H1 (cell line): ENCODE measurements around the gene EXOSC1. TPM values are rescaled to one million over a fixed set of nuclear protein-coding genes. Genes with fewer than 3 reads are reported as not detected.

Source experiments
- CTCF ChIA-PET: fragments of 300-600 bp; sonication (Branson Sonifier 250); formaldehyde crosslinking; loops from one replicate; lab custom pipeline; 2021; ENCODE audit not compliant: partially characterized antibody; lab: Charles Lee
- POLR2A ChIA-PET: fragments of 300-600 bp; sonication (Branson Sonifier 250); formaldehyde crosslinking; loops from one replicate; lab custom pipeline; 2021; ENCODE audit warnings: inconsistent platforms; ENCODE audit not compliant: partially characterized antibody; lab: Charles Lee
- DNase-seq, 2 experiments: peaks; one replicate each; pipeline versions ENCODE4 v3.0.0 to v3.0.0-alpha.2; 2010 to 2022; ENCODE audit warnings: low spot score in 2 of 2, low read depth in 1 of 2, mixed read lengths in 1 of 2
- FAIRE-seq: peaks from 2 replicates; lab custom pipeline; 2011; peaks lifted over from hg19 to GRCh38; lab: Jason Lieb, UNC
- H2AFZ ChIP-seq: 2 replicates; pipeline ENCODE4 v1.8.1; 2012; ENCODE audit warnings: low read length, inconsistent platforms
- H2AK5ac ChIP-seq: 2 replicates; pipeline ENCODE4 v1.6.1; 2013; ENCODE audit warnings: low read depth, low read length
- H2BK120ac ChIP-seq: replicated peaks from 2 replicates; pipeline ENCODE3; 2013; ENCODE audit warnings: low read depth, low read length, inconsistent platforms
- H2BK12ac ChIP-seq: 2 replicates; pipeline ENCODE4 v1.6.1; 2013; ENCODE audit warnings: low read depth, low read length
- H2BK15ac ChIP-seq: 2 replicates; pipeline ENCODE4 v1.6.1; 2013; ENCODE audit warnings: low read length
- H2BK20ac ChIP-seq: 2 replicates; pipeline ENCODE4 v1.6.1; 2013; ENCODE audit warnings: low read length
- H2BK5ac ChIP-seq: 2 replicates; pipeline ENCODE4 v1.6.1; 2013; ENCODE audit warnings: low read depth, low read length
- H3K14ac ChIP-seq: 2 replicates; pipeline ENCODE4 v1.6.1; 2013; ENCODE audit warnings: inconsistent platforms; ENCODE audit not compliant: insufficient read length
- H3K18ac ChIP-seq: 2 replicates; pipeline ENCODE4 v1.6.1; 2013; ENCODE audit warnings: low read length; ENCODE audit errors: extremely low read depth
- H3K23ac ChIP-seq: 2 replicates; pipeline ENCODE4 v1.6.1; 2013; ENCODE audit warnings: inconsistent platforms; ENCODE audit not compliant: insufficient read length
- H3K23me2 ChIP-seq: 2 replicates; pipeline ENCODE4 v1.6.1; 2013; ENCODE audit warnings: low read depth, low read length
- H3K27ac ChIP-seq: 2 replicates; pipeline ENCODE4 v1.6.1; 2011; ENCODE audit warnings: low read depth, low read length, inconsistent platforms
- H3K27me3 ChIP-seq, 4 experiments: replicated peaks in 1 of 4; 1 replicate in 1 of 4; 2 replicates in 3 of 4; pipeline versions ENCODE4 v1.6.1 to v1.8.1; 2011 to 2013; ENCODE audit warnings: low read length in 3 of 4, mild to moderate bottlenecking in 3 of 4, inconsistent platforms in 2 of 4, mixed read lengths in 2 of 4, moderate library complexity in 1 of 4; ENCODE audit not compliant: control insufficient read depth in 3 of 4, insufficient read depth in 3 of 4; ENCODE audit errors: extremely low read depth in 1 of 4
- H3K36me3 ChIP-seq, 4 experiments: 2 replicates each; pipeline versions ENCODE4 v1.6.1 to v1.8.1; 2011 to 2013; ENCODE audit warnings: mild to moderate bottlenecking in 4 of 4, low read length in 3 of 4, moderate library complexity in 2 of 4, control low read depth in 1 of 4, inconsistent platforms in 1 of 4; ENCODE audit not compliant: insufficient read depth in 4 of 4, control insufficient read depth in 2 of 4
- H3K4ac ChIP-seq: replicated peaks from 2 replicates; pipeline ENCODE3; 2013; ENCODE audit warnings: low read length, low read depth, mixed read lengths, inconsistent platforms; ENCODE audit not compliant: insufficient read length
- H3K4me1 ChIP-seq, 4 experiments: replicated peaks in 1 of 4; 1 replicate in 1 of 4; 2 replicates in 3 of 4; pipeline versions ENCODE4 v1.6.1 to v1.8.1; 2011 to 2013; ENCODE audit warnings: low read length in 3 of 4, inconsistent platforms in 2 of 4, mixed read lengths in 1 of 4; ENCODE audit not compliant: insufficient read depth in 4 of 4, control insufficient read depth in 3 of 4
- H3K4me2 ChIP-seq, 2 experiments: 2 replicates each; pipeline versions ENCODE4 v1.6.1 to v1.8.1; 2011 to 2013; ENCODE audit warnings: low read depth in 2 of 2, low read length in 2 of 2, control low read depth in 1 of 2, inconsistent platforms in 1 of 2, mild to moderate bottlenecking in 1 of 2; ENCODE audit not compliant: insufficient read depth in 1 of 2
- H3K4me3 ChIP-seq, 4 experiments: fragments of 200-600, 300-600 bp in 1 of 4; sonication (generic), shearing (Covaris generic), sonication (Bioruptor Twin) in 1 of 4; 2 replicates each; pipeline versions ENCODE4 v1.5.1 to v1.8.1; 2011 to 2016; ENCODE audit warnings: low read length in 4 of 4, low read depth in 3 of 4, control low read depth in 2 of 4, inconsistent platforms in 2 of 4, mild to moderate bottlenecking in 2 of 4, mixed read lengths in 1 of 4, moderate library complexity in 1 of 4; ENCODE audit not compliant: insufficient read depth in 2 of 4; ENCODE audit errors: extremely low read depth in 1 of 4
- H3K56ac ChIP-seq: replicated peaks from 2 replicates; pipeline ENCODE3; 2013; ENCODE audit warnings: low read depth, mild to moderate bottlenecking, mixed read lengths, low read length, inconsistent platforms; ENCODE audit not compliant: insufficient read length
- H3K79me1 ChIP-seq: 2 replicates; pipeline ENCODE4 v1.6.1; 2013; ENCODE audit warnings: low read depth, low read length, control low read depth
- H3K79me2 ChIP-seq, 2 experiments: 2 replicates each; pipeline versions ENCODE4 v1.6.1 to v1.8.1; 2012 to 2013; ENCODE audit warnings: low read length in 2 of 2, mild to moderate bottlenecking in 2 of 2, inconsistent platforms in 1 of 2; ENCODE audit not compliant: insufficient read depth in 2 of 2, control insufficient read depth in 1 of 2
- H3K9ac ChIP-seq, 4 experiments: replicated peaks in 1 of 4; 1 replicate in 1 of 4; 2 replicates in 3 of 4; pipeline versions ENCODE4 v1.6.1 to v1.8.1; 2011 to 2013; ENCODE audit warnings: low read depth in 3 of 4, low read length in 3 of 4, control low read depth in 2 of 4, mild to moderate bottlenecking in 2 of 4, moderate library complexity in 2 of 4, inconsistent platforms in 1 of 4; ENCODE audit errors: extremely low read depth in 1 of 4
- H3K9me3 ChIP-seq, 2 experiments: 2 replicates each; pipeline versions ENCODE4 v1.6.1 to v1.8.1; 2012 to 2013; ENCODE audit warnings: mild to moderate bottlenecking in 2 of 2, moderate library complexity in 2 of 2, control low read depth in 1 of 2, inconsistent platforms in 1 of 2, low read depth in 1 of 2, low read length in 1 of 2, mixed read lengths in 1 of 2; ENCODE audit not compliant: insufficient read depth in 2 of 2
- H4K20me1 ChIP-seq, 2 experiments: replicated peaks in 1 of 2; 2 replicates each; pipeline versions ENCODE3 to v1.8.1; 2011 to 2013; ENCODE audit warnings: inconsistent platforms in 2 of 2, low read length in 2 of 2, mild to moderate bottlenecking in 1 of 2; ENCODE audit not compliant: insufficient read depth in 2 of 2, control insufficient read depth in 1 of 2
- H4K5ac ChIP-seq: 2 replicates; pipeline ENCODE4 v1.6.1; 2013; ENCODE audit warnings: low read length, low read depth, mixed read lengths, inconsistent platforms; ENCODE audit not compliant: insufficient read length
- H4K8ac ChIP-seq: 2 replicates; pipeline ENCODE4 v1.8.0; 2013; ENCODE audit warnings: mild to moderate bottlenecking, moderate library complexity, low read length, inconsistent platforms; ENCODE audit not compliant: insufficient read depth; ENCODE audit errors: extremely low read depth
- H4K91ac ChIP-seq: replicated peaks from 2 replicates; pipeline ENCODE3; 2013; ENCODE audit warnings: low read length, mixed read lengths, inconsistent platforms; ENCODE audit not compliant: insufficient read length
- TCF12 ChIP-seq: IDR thresholded peaks from 2 replicates; pipeline ENCODE4 v1.6.1; 2011; ENCODE audit warnings: low read depth, mild to moderate bottlenecking, low read length
- WGBS, 2 experiments: shearing (Covaris generic) in 1 of 2; methylation state at CpG; one replicate each; pipeline versions ENCODE4 v1.1.6 to v1.1.7; 2013 to 2015; ENCODE audit warnings: low lambda C conversion rate in 2 of 2, mixed read lengths in 2 of 2, inconsistent platforms in 1 of 2, low coverage in 1 of 2, missing lambda C conversion rate in 1 of 2; ENCODE audit not compliant: insufficient replicate concordance in 2 of 2, insufficient coverage in 1 of 2, insufficient read length in 1 of 2; ENCODE audit errors: extremely low coverage in 1 of 2, missing lambda C conversion rate in 1 of 2; 5-methylcytosine and 5-hydroxymethylcytosine counted together
- polyA plus RNA-seq, 7 experiments: library from polyadenylated mRNA; depleted of rRNA in 3 of 7; stranded (reverse) in 5 of 7; unstranded in 2 of 7; fragments of >200 nt in 5 of 7; fragments of 200-250 nt in 2 of 7; gene quantifications; 1 replicate in 5 of 7; 2 replicates in 1 of 7; 4 replicates in 1 of 7; pipeline versions ENCODE4 v1.2.1 to v1.2.3, GENCODE V29; 2011 to 2013; ENCODE audit warnings: missing spikeins in 2 of 7, mixed read lengths in 2 of 7
- total RNA-seq: library from RNA; stranded (reverse); fragmentation: NEBNext Ultra II Directional; extraction: Animal tissue kit (Norgen Biotek cat#: 25700); gene quantifications from 2 replicates; pipeline ENCODE4 v1.2.1, GENCODE V29; 2021

Gene EXOSC1
- total and polyA plus RNA-seq, 2 of the 8 experiments (the other 6 are each of a cell fraction or from before 2014, with no cell fraction given): 52.1 to 68.1 TPM

DNA sequence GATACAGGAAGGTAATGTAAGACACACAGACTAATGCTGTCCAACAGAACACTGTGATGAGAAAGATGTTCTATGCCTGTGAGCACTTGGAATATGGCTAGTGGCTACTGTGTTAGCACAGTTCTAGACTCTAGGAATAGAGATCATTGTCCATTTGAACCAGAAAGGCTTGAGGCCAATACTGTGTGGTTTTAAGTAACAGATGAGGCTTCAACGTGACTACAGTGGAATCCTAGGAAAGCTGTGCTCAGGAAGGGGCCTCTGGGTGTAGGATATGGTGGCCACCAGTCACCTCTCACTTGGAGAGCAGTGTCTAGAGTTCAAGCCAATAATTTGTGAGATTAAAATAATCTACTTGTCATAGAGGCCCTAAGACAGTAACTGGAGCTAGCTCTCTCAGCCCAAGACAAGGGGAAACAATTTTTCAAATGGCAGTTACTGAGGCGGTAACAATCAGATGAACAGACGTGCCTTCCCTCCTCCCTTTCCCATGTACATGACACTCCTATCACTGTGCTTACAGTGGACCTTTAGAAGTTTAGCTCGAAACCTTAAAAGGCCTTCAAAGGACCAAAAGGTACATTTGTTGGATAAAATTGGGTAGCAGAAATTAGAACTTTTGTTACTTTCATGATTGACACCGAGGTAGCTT, 10.4 kb upstream of the EXOSC1 start:
- H3K27ac ChIP-seq: no peak overlapping the region
- H4K8ac ChIP-seq: no peak overlapping the region
- H2BK15ac ChIP-seq: no peak overlapping the region
- H3K23ac ChIP-seq: no peak overlapping the region
- no peaks in the 10 kb centered on the region for H3K4me1 ChIP-seq
- peaks cover under 1% of the 10 kb centered on the region; the same call in 1 of the 2 replicates for H3K79me1 ChIP-seq
- no peak overlapping the region for H3K56ac ChIP-seq
- H3K79me2 ChIP-seq: no peaks in the 10 kb centered on the region
- H3K4me3 ChIP-seq: no peak overlapping the region
- WGBS, 2 experiments: 81% methylated on average over 5 of the region's 5 CpGs; no CpG with 5 or more reads in 1 of the 2 experiments
- FAIRE-seq (no peak), DNase-seq (no peak)
- H4K91ac ChIP-seq: no peak overlapping the region
- ChIA-PET CTCF (interaction anchor here (0.5 to 7.2 kb wide), 6 partner anchors 10 to 98 kb away, joined by 3 to 40 read pairs (median 4); no protein-coding TSS in a partner anchor), POLR2A (interaction anchor here (0.7 to 13.1 kb wide), 11 partner anchors 9 to 96 kb away, joined by 3 to 105 read pairs (median 3); no protein-coding TSS in a partner anchor)
- H3K18ac ChIP-seq: no peak overlapping the region
- no peak overlapping the region for H2BK5ac ChIP-seq
- H3K9me3 ChIP-seq: peaks cover 0 to 2% of the 10 kb centered on the region in 2 experiments; a peak in 1 of 4 replicates
- peaks cover 0 to 21% of the 10 kb centered on the region in 2 experiments for H4K20me1 ChIP-seq
- no peaks in the 10 kb centered on the region for H3K23me2 ChIP-seq
- no peak overlapping the region for H2BK20ac ChIP-seq
- H3K36me3 ChIP-seq: peaks cover 27 to 87% (median 62%) of the 10 kb centered on the region in 4 experiments
- H2BK120ac ChIP-seq: no peak overlapping the region
- no peaks in the 10 kb centered on the region for H3K27me3 ChIP-seq
- H2AK5ac ChIP-seq: no peak overlapping the region
- H3K9ac ChIP-seq: no peak overlapping the region
- H2BK12ac ChIP-seq: no peak overlapping the region
- no peak overlapping the region for H2AFZ ChIP-seq
- H3K14ac ChIP-seq: no peak overlapping the region
- H3K4me2 ChIP-seq: no peak overlapping the region
- no peak for TF ChIP-seq TCF12
- TF ChIP-seq, all 59 proteins: peak for 0
- Histone ChIP-seq H4K5ac (no peak overlapping the region), H3K4ac (no peak overlapping the region)
